Measurements from ENCODE around the gene MED27. TPM values are rescaled to one million over a fixed set of nuclear protein-coding genes. Genes with fewer than 3 reads are reported as not detected.
"Not testable (repeated sequence)": the region's sequence is repeated elsewhere in the genome, so short reads cannot be mapped to it uniquely, and the experiment has no call there.

MED27 gene
- total RNA-seq, 1 experiment from 2014 or later, result 65.6 TPM

GRCh38 chr9:132077881-132078698 is 1.6 kb downstream of the MED27 start:
- peak; percentile 89 for DNase-seq (ENCODE audit: low read depth)

DNA sequence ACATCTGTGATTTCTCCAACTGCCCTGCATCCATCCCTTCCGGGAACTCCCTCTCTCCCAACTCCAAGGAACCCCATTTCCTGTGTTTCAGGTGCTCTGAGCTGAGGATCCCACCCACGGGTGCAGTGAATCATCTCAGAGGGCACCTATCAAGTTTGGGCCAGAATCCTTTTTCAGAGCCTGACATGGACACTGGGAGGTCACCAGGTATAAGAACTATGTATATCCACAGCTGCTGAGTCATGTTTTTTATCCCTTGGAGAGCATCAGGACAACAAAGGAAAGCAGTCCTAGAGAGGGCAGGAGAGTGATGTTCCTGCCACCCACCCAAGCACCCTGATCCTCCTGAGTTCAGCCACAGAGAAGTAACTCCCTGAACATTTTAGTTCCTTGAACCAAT is 3.8 kb downstream of the MED27 start:
- DNase-seq (ENCODE audit: low read depth), result no peak

DNA sequence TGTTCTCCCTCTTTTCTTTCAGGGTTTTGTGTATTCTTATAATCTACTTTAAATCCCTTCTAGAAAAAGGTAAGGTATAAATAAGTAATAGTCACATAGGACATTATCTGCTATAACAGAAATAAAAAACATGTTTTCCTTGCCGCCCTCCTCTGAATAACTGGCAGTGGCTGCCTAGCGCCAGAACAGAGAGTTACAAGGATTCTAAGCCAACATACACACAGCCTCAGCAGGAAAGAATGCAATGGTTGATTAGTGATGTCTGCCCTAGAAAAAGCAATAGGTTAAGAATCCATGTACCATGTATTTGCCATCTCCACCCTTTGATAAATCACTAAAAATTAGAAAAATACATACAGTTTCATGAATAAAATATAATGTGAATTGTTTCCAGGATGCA is 4.9 kb downstream of the MED27 start:
- peak; percentile 27 for DNase-seq (ENCODE audit: low read depth)

GRCh38 chr9:132071847-132072507 is 7.7 kb downstream of the MED27 start:
- DNase-seq (ENCODE audit: low read depth), result no peak

DNA sequence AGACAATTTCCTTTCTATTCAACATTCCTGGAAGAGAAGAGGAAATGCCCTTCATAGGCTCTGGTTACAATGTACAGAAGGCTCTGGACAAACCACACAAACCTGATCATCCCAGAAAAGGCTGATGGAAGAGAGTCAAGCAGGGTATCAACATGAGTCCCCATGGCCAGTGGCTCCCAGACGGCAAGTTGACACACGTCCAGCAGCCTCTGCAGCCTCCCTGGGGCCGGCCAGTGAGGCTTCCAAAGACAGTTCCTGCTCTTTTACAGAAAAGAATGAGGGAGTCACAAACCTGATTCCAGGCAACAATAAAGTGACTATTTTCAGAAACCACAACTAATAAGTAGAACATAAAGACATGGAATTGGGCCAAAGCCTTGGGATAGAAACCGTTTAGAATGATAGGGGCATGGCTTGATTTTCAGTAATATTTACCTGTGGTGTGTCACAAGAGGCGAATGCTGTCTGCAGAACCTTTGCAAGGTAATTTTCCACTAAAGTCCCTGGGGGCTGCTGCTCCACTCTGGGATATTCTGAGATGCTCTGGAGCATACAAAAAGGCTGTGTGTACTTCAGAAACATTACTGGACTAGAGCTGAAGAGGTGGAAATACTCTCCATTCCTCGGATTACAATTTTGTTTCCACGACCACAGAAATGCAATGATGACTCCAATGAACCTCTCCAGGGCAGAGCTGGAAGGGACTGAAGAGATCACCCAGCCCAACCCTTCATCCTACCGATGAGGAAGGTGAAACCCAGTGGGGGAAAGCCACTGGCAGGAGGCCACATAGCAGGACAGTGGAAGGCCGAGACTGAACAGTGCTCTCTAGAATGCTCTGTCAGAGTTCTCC is 10.4 kb downstream of the MED27 start:
- no peak for DNase-seq (ENCODE audit: low read depth)

GRCh38 chr9:132068605-132069004 is 11.1 kb downstream of the MED27 start:
- no peak for DNase-seq (ENCODE audit: low read depth)

GRCh38 chr9:132066511-132066910 is 13.2 kb downstream of the MED27 start:
- no peak for DNase-seq (ENCODE audit: low read depth)

- no peak for DNase-seq (ENCODE audit: low read depth)
Measured at GRCh38 chr9:132066057-132066456, 13.6 kb downstream of the MED27 start.

DNA sequence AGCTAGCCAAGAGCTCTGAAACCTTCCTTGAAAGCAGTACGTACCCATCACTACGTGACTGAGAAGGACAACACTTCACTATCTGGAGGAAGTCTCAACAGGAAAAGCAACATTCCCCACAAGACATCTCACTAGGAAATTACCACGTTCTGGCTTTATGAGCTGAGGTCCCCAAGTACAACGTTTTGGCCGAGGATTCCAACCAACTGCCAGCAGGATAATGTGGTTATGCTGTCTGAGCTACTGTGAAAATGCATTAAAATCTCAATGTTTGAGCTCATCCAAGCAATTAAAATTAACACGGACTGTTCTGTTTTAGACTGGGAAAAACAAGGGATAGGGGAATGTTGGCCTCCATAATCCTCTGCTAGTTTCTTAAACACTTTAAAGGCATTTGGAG is 16.4 kb downstream of the MED27 start:
- no peak for DNase-seq (ENCODE audit: low read depth)

DNA sequence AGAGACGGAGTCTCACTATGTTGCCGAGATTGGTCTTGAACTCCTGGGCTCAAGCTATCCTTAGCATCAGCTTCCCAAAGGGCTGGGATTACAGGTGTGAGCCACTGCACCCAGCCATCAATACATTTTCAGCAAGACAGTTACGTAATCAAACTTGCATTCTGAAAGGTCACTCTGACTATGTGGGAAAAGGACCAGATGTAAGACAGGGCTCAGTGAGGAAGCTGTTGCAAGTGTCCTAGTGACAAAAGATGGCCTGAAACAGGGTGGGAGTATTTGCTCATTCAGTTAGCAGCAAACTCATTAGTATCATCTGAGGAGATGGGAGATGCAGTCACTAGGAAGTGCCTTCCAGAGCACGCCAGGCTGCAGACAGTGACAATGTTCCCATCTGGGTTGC is 16.9 kb downstream of the MED27 start:
- no peak for DNase-seq (ENCODE audit: low read depth)

- DNase-seq (ENCODE audit: low read depth), result no peak
Measured at GRCh38 chr9:132061526-132061925, 18.1 kb downstream of the MED27 start.

DNA sequence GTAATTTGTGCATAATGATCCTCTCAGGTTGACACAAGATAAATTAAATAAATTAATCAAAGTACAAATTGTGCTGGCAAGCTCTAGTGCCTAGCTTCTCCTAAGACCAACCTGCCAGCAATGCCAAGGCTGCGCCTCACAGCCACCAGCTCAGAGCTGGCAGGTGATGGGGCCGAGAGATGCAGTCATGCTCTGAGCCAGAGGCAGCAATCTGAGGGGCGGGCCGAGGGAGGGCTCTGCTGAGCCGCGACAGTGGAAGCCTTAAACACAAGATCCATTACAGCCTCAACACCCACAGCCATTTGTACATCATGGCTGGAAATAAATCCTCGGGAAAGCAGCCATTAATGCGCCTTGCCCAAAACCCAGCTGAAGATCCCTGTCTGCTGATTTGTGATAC is 20.3 kb downstream of the MED27 start:
- DNase-seq (ENCODE audit: low read depth), result no peak

GRCh38 chr9:132058226-132058625 is 21.4 kb downstream of the MED27 start:
- DNase-seq (ENCODE audit: low read depth), result not testable (repeated sequence)

DNA sequence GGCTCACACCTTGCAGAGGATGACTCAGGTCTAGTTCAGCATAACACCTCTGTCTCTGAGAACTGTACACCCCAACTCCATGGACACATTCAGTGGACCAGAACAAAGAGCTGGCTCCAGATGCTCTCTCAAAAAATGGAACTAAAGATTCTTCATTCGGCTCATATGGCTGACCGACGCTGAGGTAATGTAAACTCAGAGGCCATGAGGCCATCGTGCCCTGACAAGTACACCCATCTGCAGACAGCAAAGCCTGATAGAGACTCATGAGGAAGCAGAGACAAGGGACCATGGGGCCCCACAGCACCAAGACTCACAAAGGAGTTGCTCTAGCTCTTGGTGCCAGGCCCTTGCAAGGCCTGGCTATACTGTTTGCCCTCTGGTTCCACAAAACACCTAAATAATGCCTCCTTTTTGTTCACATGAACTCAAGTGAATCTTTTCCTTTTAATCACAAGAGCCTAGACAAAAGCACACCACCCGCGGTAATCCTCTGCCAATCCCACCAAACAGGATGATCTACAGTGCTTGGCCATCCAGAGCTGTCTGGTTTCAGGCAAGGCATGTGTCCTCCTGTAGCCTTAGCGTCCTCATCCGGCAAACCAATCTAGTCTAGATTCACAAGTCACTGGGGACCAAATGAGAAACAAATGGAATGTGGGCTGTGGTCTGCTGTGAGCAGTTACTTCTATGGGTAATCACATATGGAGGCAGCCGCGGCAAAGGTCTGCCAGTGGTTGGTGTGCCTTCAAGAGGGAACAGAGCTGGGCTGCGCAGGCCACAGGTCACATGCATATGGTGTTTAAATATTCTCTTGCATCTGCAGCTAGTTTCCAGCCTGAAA is 22.7 kb downstream of the MED27 start:
- DNase-seq (ENCODE audit: low read depth), result no peak

DNA sequence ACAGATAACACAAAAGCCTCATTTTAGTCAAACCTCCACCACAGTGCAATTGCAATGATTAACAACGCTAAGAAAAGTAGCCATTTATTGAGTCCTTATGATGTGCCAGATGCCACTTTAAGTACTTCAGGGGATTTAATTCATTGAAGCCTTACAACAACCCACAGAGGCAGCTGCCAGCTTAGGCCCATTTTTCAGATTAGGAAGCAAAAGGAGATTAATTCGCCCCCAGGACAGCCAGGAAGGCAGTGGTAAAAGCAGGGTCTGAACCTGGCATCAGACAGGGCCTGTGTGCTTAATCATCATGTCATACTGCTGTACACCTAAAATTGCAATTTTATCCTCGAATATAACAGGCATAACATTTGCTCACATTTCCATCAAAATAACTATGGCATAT is 23.9 kb downstream of the MED27 start:
- DNase-seq (ENCODE audit: low read depth), result no peak

DNA sequence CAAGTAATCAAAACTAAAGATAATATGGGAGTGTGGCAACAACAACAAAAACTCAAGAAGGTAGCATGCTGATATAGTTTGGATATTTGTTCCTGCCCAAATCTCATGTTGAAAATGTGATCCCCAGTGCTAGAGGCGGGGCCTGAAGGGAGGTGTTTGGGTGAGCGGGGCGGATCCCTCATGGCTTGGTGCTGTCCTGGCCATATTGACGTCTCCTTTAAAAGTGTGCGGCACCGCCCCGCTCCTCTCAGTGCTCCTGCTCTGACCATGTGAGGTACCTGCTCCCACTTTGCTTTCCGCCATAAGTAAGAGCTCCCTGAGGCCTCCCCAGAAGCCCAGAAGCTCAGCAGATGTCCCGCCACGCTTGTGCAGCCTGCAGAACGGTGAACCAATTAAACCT is 25.6 kb downstream of the MED27 start:
- no peak for DNase-seq (ENCODE audit: low read depth)

DNA sequence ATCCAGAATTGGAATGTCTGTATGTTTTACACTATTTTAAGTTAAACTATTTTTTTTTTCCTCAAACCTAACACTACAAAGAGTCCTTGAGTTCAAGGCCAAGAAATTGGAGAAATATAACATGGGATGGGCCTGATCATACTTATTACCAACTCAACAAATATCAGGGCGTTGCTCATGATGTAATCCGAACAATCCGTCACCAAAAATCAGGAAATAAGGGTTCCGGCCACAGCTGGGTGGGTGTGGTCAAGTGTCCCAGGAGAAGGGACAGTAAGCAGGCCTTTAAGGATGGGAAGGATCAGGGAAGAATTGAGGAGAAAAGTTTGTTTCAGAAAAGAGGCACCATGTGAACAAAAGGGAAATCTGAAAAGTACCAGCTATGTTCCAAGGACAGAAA is 29.8 kb downstream of the MED27 start:
- no peak for DNase-seq (ENCODE audit: low read depth)

- DNase-seq (ENCODE audit: low read depth), result no peak
Measured at GRCh38 chr9:132049323-132049882, 30.3 kb downstream of the MED27 start.

- no peak for DNase-seq (ENCODE audit: low read depth)
Measured at GRCh38 chr9:132048201-132048600, 31.5 kb downstream of the MED27 start.

DNA sequence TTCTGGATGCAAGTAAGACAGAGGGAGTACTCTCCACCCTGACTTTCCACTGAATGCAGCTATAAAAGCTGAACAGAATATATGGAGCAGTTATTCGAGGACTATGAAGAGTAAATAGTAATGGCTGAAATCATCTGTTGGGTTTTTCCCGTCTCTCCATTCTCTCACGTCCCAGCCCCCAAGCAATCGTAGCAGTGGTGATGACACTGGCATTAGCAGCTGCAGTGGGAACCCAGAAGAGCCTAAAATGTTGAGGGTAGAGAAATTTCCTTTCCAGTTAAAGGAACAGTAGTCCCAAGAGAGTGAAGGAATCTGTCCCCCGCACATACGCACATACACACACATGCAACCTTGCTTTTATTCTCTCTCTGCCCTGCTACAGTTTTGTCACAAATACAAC is 33.2 kb downstream of the MED27 start:
- peak; percentile 50 for DNase-seq (ENCODE audit: low read depth)

DNA sequence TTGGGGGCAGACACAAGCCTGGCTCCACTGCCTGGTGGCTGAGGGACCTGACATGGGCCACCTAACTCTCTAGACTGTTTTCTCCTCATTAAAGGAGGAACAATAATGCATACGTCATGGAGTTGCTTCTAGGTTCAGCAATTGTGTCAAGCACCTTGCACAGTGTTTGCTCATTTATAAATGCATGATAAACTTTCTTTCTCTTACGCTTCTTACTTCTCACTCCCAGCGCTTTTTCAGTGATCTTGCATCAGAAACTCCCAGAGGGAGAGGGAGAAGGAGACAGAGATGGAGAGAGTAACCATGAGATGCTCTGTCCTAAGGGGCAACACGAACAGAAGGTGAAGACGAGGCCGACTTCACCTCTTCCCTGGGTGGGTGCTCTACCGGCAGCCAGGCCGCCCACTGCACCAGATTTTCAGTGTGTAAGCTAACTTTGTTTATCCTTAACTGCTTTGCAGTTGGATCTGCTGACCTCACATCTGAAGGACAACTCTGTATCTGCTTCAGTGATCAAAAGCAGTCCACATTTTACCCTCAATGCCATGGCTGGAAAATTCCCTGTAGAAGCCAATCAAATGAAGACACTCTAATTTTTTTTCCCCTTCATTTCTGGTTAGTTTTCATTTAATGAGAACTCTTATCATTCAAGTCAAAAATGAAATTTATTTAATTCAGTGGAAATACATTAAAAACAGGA is 35.3 kb downstream of the MED27 start:
- no peak for DNase-seq (ENCODE audit: low read depth)
